IMR-90 (cell line): Measurements from ENCODE around the gene FRZB. TPM values are rescaled to one million over a fixed set of nuclear protein-coding genes. Genes with fewer than 3 reads are reported as not detected.

Source experiments
- ATAC-seq: fragments of 200-7000 bp; cut with Tn5 transposase; 2 replicates; pipeline ENCODE4 v1.9.1; 2020; ENCODE audit warnings: low read depth, mild to moderate bottlenecking, moderate library complexity
- BruUV-seq: library from RNA; stranded (reverse); fragments of 400-500 nt; replicated peaks from 2 replicates; lab custom pipeline; 2021; lab: Mats Ljungman, UMichigan
- CTCF ChIA-PET: fragments of 300-600 bp; formaldehyde crosslinking; extraction: SDS; loops from one replicate; lab custom pipeline; 2021; ENCODE audit warnings: antibody characterized with exemption; lab: Yijun Ruan, JAX
- POLR2A ChIA-PET: fragments of 300-600 bp; sonication (Branson Sonifier 250); formaldehyde crosslinking; loops from one replicate; lab custom pipeline; 2022; ENCODE audit warnings: antibody characterized with exemption; ENCODE audit not compliant: unreplicated experiment; lab: Charles Lee
- DNase-seq: peaks from one replicate; pipeline ENCODE4 v3.0.0; 2013
- H2AFZ ChIP-seq: replicated peaks from 2 replicates; pipeline ENCODE3; 2013; ENCODE audit warnings: low read length, mild to moderate bottlenecking; ENCODE audit not compliant: poor library complexity
- H2AK5ac ChIP-seq: 2 replicates; pipeline ENCODE4 v1.6.1; 2013; ENCODE audit warnings: low read depth, low read length, inconsistent platforms
- H2AK9ac ChIP-seq: replicated peaks from 2 replicates; pipeline ENCODE3; 2013; ENCODE audit warnings: mild to moderate bottlenecking, low read depth, low read length, moderate library complexity; ENCODE audit not compliant: poor library complexity
- H2BK120ac ChIP-seq: 2 replicates; pipeline ENCODE4 v1.6.1; 2013; ENCODE audit warnings: low read depth, low read length, inconsistent platforms
- H2BK15ac ChIP-seq: 3 replicates; pipeline ENCODE4 v1.6.1; 2013; ENCODE audit warnings: low read depth, low read length, inconsistent platforms
- H2BK20ac ChIP-seq: 2 replicates; pipeline ENCODE4 v1.6.1; 2013; ENCODE audit warnings: low read depth, mild to moderate bottlenecking, inconsistent platforms, low read length, moderate library complexity
- H2BK5ac ChIP-seq: 2 replicates; pipeline ENCODE4 v1.6.1; 2013; ENCODE audit warnings: mild to moderate bottlenecking, low read depth, low read length, inconsistent platforms; ENCODE audit not compliant: poor library complexity, severe bottlenecking
- H3K14ac ChIP-seq: replicated peaks from 2 replicates; pipeline ENCODE4 v1.6.1; 2013; ENCODE audit warnings: low read depth, low read length, inconsistent platforms
- H3K18ac ChIP-seq: 2 replicates; pipeline ENCODE4 v1.6.1; 2013; ENCODE audit warnings: low read depth, low read length, control low read depth
- H3K23ac ChIP-seq: 2 replicates; pipeline ENCODE4 v1.6.1; 2013; ENCODE audit warnings: low read depth, low read length, inconsistent platforms
- H3K27ac ChIP-seq: 2 replicates; pipeline ENCODE4 v1.5.1; 2013; ENCODE audit warnings: mild to moderate bottlenecking, control low read depth, low read length; ENCODE audit not compliant: insufficient read depth
- H3K27me3 ChIP-seq: 2 replicates; pipeline ENCODE4 v1.6.1; 2013; ENCODE audit warnings: low read length; ENCODE audit not compliant: control insufficient read depth, insufficient read depth
- H3K36me3 ChIP-seq: 2 replicates; pipeline ENCODE4 v1.6.1; 2013; ENCODE audit warnings: low read length, mixed read lengths; ENCODE audit not compliant: control insufficient read depth, insufficient read depth
- H3K4ac ChIP-seq: 2 replicates; pipeline ENCODE4 v1.6.1; 2013; ENCODE audit warnings: low read depth, low read length, inconsistent platforms
- H3K4me1 ChIP-seq: 2 replicates; pipeline ENCODE4 v1.6.1; 2013; ENCODE audit warnings: low read length, mixed read lengths; ENCODE audit not compliant: control insufficient read depth, insufficient read depth
- H3K4me2 ChIP-seq: 2 replicates; pipeline ENCODE4 v1.6.1; 2013; ENCODE audit warnings: low read depth, mild to moderate bottlenecking, control low read depth, low read length, moderate library complexity
- H3K4me3 ChIP-seq: 2 replicates; pipeline ENCODE4 v1.5.1; 2013; ENCODE audit warnings: low read depth, mild to moderate bottlenecking, control low read depth, low read length, moderate library complexity; ENCODE audit not compliant: insufficient read depth
- H3K56ac ChIP-seq: 2 replicates; pipeline ENCODE4 v1.6.1; 2013; ENCODE audit warnings: low read length, inconsistent platforms; ENCODE audit not compliant: insufficient read depth; ENCODE audit errors: extremely low read depth
- H3K79me1 ChIP-seq, 2 experiments: 2 replicates each; pipeline ENCODE4 v1.6.1; 2013; ENCODE audit warnings: low read length in 2 of 2, inconsistent platforms in 1 of 2, low read depth in 1 of 2
- H3K9ac ChIP-seq: 2 replicates; pipeline ENCODE4 v1.6.1; 2013; ENCODE audit warnings: low read depth, low read length, control low read depth
- H3K9me1 ChIP-seq: 2 replicates; pipeline ENCODE4 v1.6.1; 2013; ENCODE audit warnings: low read length, inconsistent platforms; ENCODE audit not compliant: insufficient read depth
- H3K9me3 ChIP-seq: 2 replicates; pipeline ENCODE4 v1.6.1; 2013; ENCODE audit warnings: low read length; ENCODE audit not compliant: control insufficient read depth, insufficient read depth
- H4K20me1 ChIP-seq: 2 replicates; pipeline ENCODE4 v1.6.1; 2013; ENCODE audit warnings: low read length, inconsistent platforms; ENCODE audit not compliant: insufficient read depth
- H4K5ac ChIP-seq: 2 replicates; pipeline ENCODE4 v1.6.1; 2013; ENCODE audit warnings: mild to moderate bottlenecking, low read depth, low read length, control low read depth
- H4K8ac ChIP-seq, 2 experiments: 2 replicates each; pipeline ENCODE4 v1.6.1; 2013; ENCODE audit warnings: low read depth in 2 of 2, low read length in 2 of 2, control low read depth in 1 of 2, inconsistent platforms in 1 of 2
- H4K91ac ChIP-seq: 2 replicates; pipeline ENCODE4 v1.6.1; 2013; ENCODE audit warnings: low read depth, low read length, inconsistent platforms; ENCODE audit not compliant: insufficient read depth
- BHLHE40 ChIP-seq: fragments of 150-350 bp; IDR thresholded peaks from 2 replicates; pipeline ENCODE4 v1.6.1; 2016; ENCODE audit warnings: mild to moderate bottlenecking, low read depth, low read length
- CHD1 ChIP-seq: IDR thresholded peaks from 2 replicates; pipeline ENCODE4 v1.6.1; 2012; ENCODE audit warnings: low read depth, low read length, improper control_type of control experiment
- CTCF ChIP-seq: conservative IDR thresholded peaks from 2 replicates; pipeline ENCODE4 v1.5.1; 2012; ENCODE audit warnings: mild to moderate bottlenecking, low read depth, low read length, improper control_type of control experiment
- MXI1 ChIP-seq: IDR thresholded peaks from 2 replicates; pipeline ENCODE4 v1.6.1; 2012; ENCODE audit warnings: low read depth, mild to moderate bottlenecking, low read length, moderate library complexity, borderline replicate concordance
- POLR2A ChIP-seq: IDR thresholded peaks from 2 replicates; pipeline ENCODE4 v1.6.1; 2012; ENCODE audit warnings: mild to moderate bottlenecking, low read depth, low read length
- RCOR1 ChIP-seq: IDR thresholded peaks from 2 replicates; pipeline ENCODE4 v1.6.1; 2012; ENCODE audit warnings: mild to moderate bottlenecking, low read length, improper control_type of control experiment; ENCODE audit not compliant: insufficient replicate concordance
- RFX5 ChIP-seq: IDR thresholded peaks from 2 replicates; pipeline ENCODE4 v1.8.0; 2012; ENCODE audit warnings: low read depth, mild to moderate bottlenecking, low read length, moderate library complexity
- SMC3 ChIP-seq: fragments of 150-350 bp; IDR thresholded peaks from 2 replicates; pipeline ENCODE4 v1.6.1; 2016; ENCODE audit warnings: low read depth, mild to moderate bottlenecking, antibody characterized with exemption, low read length, moderate library complexity
- USF2 ChIP-seq: fragments of 150-350 bp; IDR thresholded peaks from 2 replicates; pipeline ENCODE4 v1.6.1; 2017; ENCODE audit warnings: mild to moderate bottlenecking, antibody characterized with exemption, low read length, low read depth
- WGBS, 2 experiments: methylation state at CpG; one replicate each; pipeline versions ENCODE4 v1.1.5 to v1.1.7; 2013; ENCODE audit warnings: missing lambda C conversion rate in 2 of 2; ENCODE audit not compliant: insufficient read length in 1 of 2; ENCODE audit errors: extremely low coverage in 2 of 2; 5-methylcytosine and 5-hydroxymethylcytosine counted together
- dilution Hi-C: fragments of 300-500 bp; cut with HindIII; formaldehyde crosslinking; loops from one replicate; pipeline ENCODE4 v1.14.3; 2018; ENCODE audit warnings: low sequenced_read_pairs; ENCODE audit not compliant: unreplicated experiment
- in situ Hi-C: fragments of 300-500 bp; cut with MboI; formaldehyde crosslinking; loops from 3 replicates; pipeline ENCODE4 v1.14.3; 2019; ENCODE audit warnings: low sequenced_read_pairs, inconsistent platforms, mixed read lengths
- intact Hi-C: fragments of 100-400 bp; cut with micrococcal nuclease; formaldehyde crosslinking; loops from 2 replicates; pipeline ENCODE4 v1.10.0; 2022
- polyA plus RNA-seq, 3 experiments: library from polyadenylated mRNA; depleted of rRNA; stranded (reverse); fragments of >200 nt; gene quantifications; 2 replicates each; pipeline ENCODE4 v1.2.3, GENCODE V29; 2012; ENCODE audit warnings: low replicate concordance in 1 of 3
- total RNA-seq: library from RNA; depleted of rRNA; stranded (reverse); fragments of >200 nt; gene quantifications from 2 replicates; pipeline ENCODE4 v1.2.3, GENCODE V29; 2012

The FRZB gene
- total and polyA plus RNA-seq, 2 of the 4 experiments (the other 2 are of a cell fraction) = 0.18 to 1.2 TPM

GRCh38 chr2:182814380-182814779 lies 52.1 kb downstream of the FRZB start:
- Histone ChIP-seq H3K27me3 (peaks cover 15% of the 10 kb centered on the region), H2BK20ac (no peak overlapping the region), H2AK5ac (no peak overlapping the region), H4K5ac (no peak overlapping the region), H2AFZ (no peak overlapping the region), H2BK5ac (no peak overlapping the region), H2BK15ac (no peak overlapping the region), H3K79me1 (no peaks in the 10 kb centered on the region), H4K20me1 (no peaks in the 10 kb centered on the region), H3K9me1 (no peaks in the 10 kb centered on the region), H3K9ac (no peak overlapping the region), H4K91ac (no peak overlapping the region), H3K18ac (no peak overlapping the region), H3K4me3 (no peak overlapping the region), H3K14ac (no peak overlapping the region), H3K4me2 (no peak overlapping the region), H3K23ac (no peak overlapping the region), H2AK9ac (no peak overlapping the region), H3K27ac (no peak overlapping the region), H3K36me3 (no peaks in the 10 kb centered on the region), H3K4ac (no peak overlapping the region), H2BK120ac (no peak overlapping the region), H3K9me3 (no peaks in the 10 kb centered on the region), H3K4me1 (no peaks in the 10 kb centered on the region), H3K56ac (no peak overlapping the region), H4K8ac (no peak overlapping the region)
- BruUV-seq = no TSS peak
- no peak for DNase-seq
- CTCF ChIA-PET = no interaction called here
- dilution Hi-C loops = no loop called here
- POLR2A ChIA-PET = no interaction called here
- in situ Hi-C loops = no loop called here
- ATAC-seq = no peak
- intact Hi-C loops = no loop called here
- TF ChIP-seq RFX5 (no peak), RCOR1 (no peak), CHD1 (no peak), SMC3 (no peak), POLR2A (no peak), MXI1 (no peak), BHLHE40 (no peak), USF2 (no peak), CTCF (no peak)
- 100% methylated on average over 2 of the region's 6 CpGs; no CpG with 5 or more reads in 1 of the 2 experiments for WGBS, 2 experiments
